Neural cell (in vitro differentiated cells): ENCODE measurements around the gene PKNOX2. TPM values are rescaled to one million over a fixed set of nuclear protein-coding genes. Genes with fewer than 3 reads are reported as not detected.

ENCODE experiments used
- H2AFZ ChIP-seq: fragments of 200-600, 300-800 bp; sonication (generic), shearing (Covaris generic); 2 replicates; pipeline ENCODE4 v1.6.0; 2014; ENCODE audit warnings: low read depth, mild to moderate bottlenecking, antibody characterized with exemption, low read length, moderate library complexity
- H3F3A ChIP-seq: fragments of 200-600 bp; shearing (Covaris generic); 2 replicates; pipeline ENCODE4 v1.6.1; 2016; ENCODE audit warnings: mild to moderate bottlenecking, moderate library complexity, mixed read lengths, antibody characterized with exemption, low read length; ENCODE audit not compliant: insufficient read depth, poor library complexity, severe bottlenecking
- H3K27ac ChIP-seq: fragments of 200-600, 300-800 bp; sonication (generic), shearing (Covaris generic); 2 replicates; pipeline ENCODE4 v1.5.1; 2014; ENCODE audit warnings: mild to moderate bottlenecking, low read length, moderate library complexity
- H3K27me3 ChIP-seq: fragments of 300-800, 200-600 bp; sonication (generic), shearing (Covaris generic); 2 replicates; pipeline ENCODE4 v1.6.0; 2014; ENCODE audit warnings: mild to moderate bottlenecking, low read depth, low read length, moderate library complexity; ENCODE audit not compliant: insufficient read depth
- H3K36me3 ChIP-seq: fragments of 300-800, 200-600 bp; sonication (generic), shearing (Covaris generic); 2 replicates; pipeline ENCODE4 v1.5.1; 2014; ENCODE audit warnings: mild to moderate bottlenecking, antibody characterized with exemption, low read length, moderate library complexity; ENCODE audit not compliant: insufficient read depth
- H3K4me2 ChIP-seq: fragments of 300-800, 200-600 bp; sonication (generic), shearing (Covaris generic); 2 replicates; pipeline ENCODE4 v1.6.0; 2014; ENCODE audit warnings: mild to moderate bottlenecking, low read length
- H3K4me3 ChIP-seq: fragments of 300-800, 200-600 bp; sonication (generic), shearing (Covaris generic); 2 replicates; pipeline ENCODE4 v1.5.1; 2014; ENCODE audit warnings: mild to moderate bottlenecking, low read length, moderate library complexity
- H3K79me2 ChIP-seq: fragments of 200-600 bp; shearing (Covaris generic); replicated peaks from 2 replicates; pipeline ENCODE4 v1.6.0; 2014; ENCODE audit warnings: mild to moderate bottlenecking, low read length, moderate library complexity; ENCODE audit not compliant: insufficient read depth
- H3K9ac ChIP-seq: fragments of 300-800, 200-600 bp; sonication (generic), shearing (Covaris generic); 2 replicates; pipeline ENCODE4 v1.6.1; 2016; ENCODE audit warnings: mild to moderate bottlenecking, low read length, mixed read lengths
- H3K9me2 ChIP-seq: fragments of 200-600 bp; shearing (Covaris generic); 2 replicates; pipeline ENCODE4 v1.6.1; 2016; ENCODE audit warnings: mild to moderate bottlenecking, low read length, mixed read lengths; ENCODE audit not compliant: insufficient read depth
- H3K9me3 ChIP-seq: fragments of 200-600, 300-800 bp; sonication (generic), shearing (Covaris generic); 2 replicates; pipeline ENCODE4 v1.6.1; 2016; ENCODE audit warnings: mild to moderate bottlenecking, mixed run types, low read length, moderate library complexity, mixed read lengths
- H4K20me1 ChIP-seq: fragments of 200-600 bp; shearing (Covaris generic); 2 replicates; pipeline ENCODE4 v1.6.1; 2016; ENCODE audit warnings: mild to moderate bottlenecking, mixed run types; ENCODE audit not compliant: insufficient read depth
- EP300 ChIP-seq: fragments of 450-650 bp; conservative IDR thresholded peaks from 2 replicates; pipeline ENCODE4 v1.6.1; 2014; ENCODE audit warnings: antibody characterized with exemption, mild to moderate bottlenecking, moderate library complexity; ENCODE audit not compliant: poor library complexity, severe bottlenecking
- EZH2 ChIP-seq: fragments of 200-600, 300-800 bp; shearing (Covaris generic), sonication (generic); IDR thresholded peaks from 2 replicates; pipeline ENCODE4 v1.6.1; 2014; ENCODE audit warnings: antibody characterized with exemption, low read length, borderline replicate concordance, mild to moderate bottlenecking; ENCODE audit not compliant: insufficient read depth, poor library complexity, severe bottlenecking
- MXI1 ChIP-seq: fragments of 450-650 bp; conservative IDR thresholded peaks from 2 replicates; pipeline ENCODE4 v1.6.1; 2014; ENCODE audit warnings: antibody characterized with exemption, mild to moderate bottlenecking; ENCODE audit not compliant: poor library complexity, severe bottlenecking
- POLR2AphosphoS5 ChIP-seq: IDR thresholded peaks from 2 replicates; pipeline ENCODE4 v1.6.1; 2012
- RAD21 ChIP-seq: fragments of 450-650 bp; conservative IDR thresholded peaks from 2 replicates; pipeline ENCODE4 v1.6.1; 2014; ENCODE audit warnings: antibody characterized with exemption, mild to moderate bottlenecking, moderate library complexity
- SMC3 ChIP-seq: fragments of 450-650 bp; conservative IDR thresholded peaks from 2 replicates; pipeline ENCODE4 v1.6.1; 2014; ENCODE audit warnings: antibody characterized with exemption, mild to moderate bottlenecking, moderate library complexity; ENCODE audit not compliant: poor library complexity
- TAF1 ChIP-seq: IDR thresholded peaks from 2 replicates; pipeline ENCODE4 v1.6.1; 2012; ENCODE audit warnings: low read depth
- polyA plus RNA-seq: library from polyadenylated mRNA; depleted of rRNA; stranded (reverse); fragments of >200 nt; gene quantifications from 2 replicates; pipeline ENCODE4 v1.2.3, GENCODE V29; 2014
- TF ChIP-seq, protein P1 (sequence below): IDR thresholded peaks from 2 replicates; pipeline ENCODE4 v1.6.1; 2012; ENCODE audit warnings: borderline replicate concordance
- TF ChIP-seq, protein P2 (sequence below): fragments of 450-650 bp; IDR thresholded peaks from 2 replicates; pipeline ENCODE4 v1.5.1; 2014; ENCODE audit warnings: antibody characterized with exemption, mild to moderate bottlenecking, moderate library complexity; ENCODE audit not compliant: poor library complexity, severe bottlenecking

PKNOX2 gene
- polyA plus RNA-seq, 1 donor from 2014 or later, result 0.99 TPM

DNA sequence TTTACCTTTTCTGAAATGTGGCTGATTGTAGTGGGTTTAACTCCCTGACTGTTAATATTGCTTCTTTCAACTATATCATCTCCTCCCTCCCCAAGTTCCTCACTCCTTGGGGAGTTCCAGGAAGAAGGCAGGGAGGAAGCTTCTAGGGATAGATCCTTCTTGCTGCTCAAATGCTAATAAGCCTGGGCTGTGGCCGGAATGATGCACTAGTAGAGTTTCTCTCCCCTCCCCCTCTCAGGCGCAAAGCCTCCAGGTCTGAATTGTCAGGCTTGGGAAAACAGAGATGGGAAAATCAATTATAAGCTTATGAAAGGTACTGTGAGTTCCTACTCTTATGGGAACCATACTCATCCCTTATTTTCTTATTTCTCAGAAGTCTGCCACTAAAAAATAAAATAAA is 300.7 kb downstream of the PKNOX2 start:
- H3K9me3 ChIP-seq, result no peaks in the 10 kb centered on the region
- no peaks in the 10 kb centered on the region for H3K79me2 ChIP-seq
- no peaks in the 10 kb centered on the region for H3K27me3 ChIP-seq
- H3K4me2 ChIP-seq, result no peak overlapping the region
- no peak overlapping the region for H2AFZ ChIP-seq
- no peaks in the 10 kb centered on the region for H4K20me1 ChIP-seq
- no peak overlapping the region for H3K9ac ChIP-seq
- no peak overlapping the region for H3K4me3 ChIP-seq
- TF ChIP-seq, protein P1, sequence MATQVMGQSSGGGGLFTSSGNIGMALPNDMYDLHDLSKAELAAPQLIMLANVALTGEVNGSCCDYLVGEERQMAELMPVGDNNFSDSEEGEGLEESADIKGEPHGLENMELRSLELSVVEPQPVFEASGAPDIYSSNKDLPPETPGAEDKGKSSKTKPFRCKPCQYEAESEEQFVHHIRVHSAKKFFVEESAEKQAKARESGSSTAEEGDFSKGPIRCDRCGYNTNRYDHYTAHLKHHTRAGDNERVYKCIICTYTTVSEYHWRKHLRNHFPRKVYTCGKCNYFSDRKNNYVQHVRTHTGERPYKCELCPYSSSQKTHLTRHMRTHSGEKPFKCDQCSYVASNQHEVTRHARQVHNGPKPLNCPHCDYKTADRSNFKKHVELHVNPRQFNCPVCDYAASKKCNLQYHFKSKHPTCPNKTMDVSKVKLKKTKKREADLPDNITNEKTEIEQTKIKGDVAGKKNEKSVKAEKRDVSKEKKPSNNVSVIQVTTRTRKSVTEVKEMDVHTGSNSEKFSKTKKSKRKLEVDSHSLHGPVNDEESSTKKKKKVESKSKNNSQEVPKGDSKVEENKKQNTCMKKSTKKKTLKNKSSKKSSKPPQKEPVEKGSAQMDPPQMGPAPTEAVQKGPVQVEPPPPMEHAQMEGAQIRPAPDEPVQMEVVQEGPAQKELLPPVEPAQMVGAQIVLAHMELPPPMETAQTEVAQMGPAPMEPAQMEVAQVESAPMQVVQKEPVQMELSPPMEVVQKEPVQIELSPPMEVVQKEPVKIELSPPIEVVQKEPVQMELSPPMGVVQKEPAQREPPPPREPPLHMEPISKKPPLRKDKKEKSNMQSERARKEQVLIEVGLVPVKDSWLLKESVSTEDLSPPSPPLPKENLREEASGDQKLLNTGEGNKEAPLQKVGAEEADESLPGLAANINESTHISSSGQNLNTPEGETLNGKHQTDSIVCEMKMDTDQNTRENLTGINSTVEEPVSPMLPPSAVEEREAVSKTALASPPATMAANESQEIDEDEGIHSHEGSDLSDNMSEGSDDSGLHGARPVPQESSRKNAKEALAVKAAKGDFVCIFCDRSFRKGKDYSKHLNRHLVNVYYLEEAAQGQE, result no peak
- TF ChIP-seq SMC3, result no peak
- TF ChIP-seq EZH2, result no peak
- no peak for TF ChIP-seq RAD21
- TF ChIP-seq, protein P2, sequence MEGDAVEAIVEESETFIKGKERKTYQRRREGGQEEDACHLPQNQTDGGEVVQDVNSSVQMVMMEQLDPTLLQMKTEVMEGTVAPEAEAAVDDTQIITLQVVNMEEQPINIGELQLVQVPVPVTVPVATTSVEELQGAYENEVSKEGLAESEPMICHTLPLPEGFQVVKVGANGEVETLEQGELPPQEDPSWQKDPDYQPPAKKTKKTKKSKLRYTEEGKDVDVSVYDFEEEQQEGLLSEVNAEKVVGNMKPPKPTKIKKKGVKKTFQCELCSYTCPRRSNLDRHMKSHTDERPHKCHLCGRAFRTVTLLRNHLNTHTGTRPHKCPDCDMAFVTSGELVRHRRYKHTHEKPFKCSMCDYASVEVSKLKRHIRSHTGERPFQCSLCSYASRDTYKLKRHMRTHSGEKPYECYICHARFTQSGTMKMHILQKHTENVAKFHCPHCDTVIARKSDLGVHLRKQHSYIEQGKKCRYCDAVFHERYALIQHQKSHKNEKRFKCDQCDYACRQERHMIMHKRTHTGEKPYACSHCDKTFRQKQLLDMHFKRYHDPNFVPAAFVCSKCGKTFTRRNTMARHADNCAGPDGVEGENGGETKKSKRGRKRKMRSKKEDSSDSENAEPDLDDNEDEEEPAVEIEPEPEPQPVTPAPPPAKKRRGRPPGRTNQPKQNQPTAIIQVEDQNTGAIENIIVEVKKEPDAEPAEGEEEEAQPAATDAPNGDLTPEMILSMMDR, result no peak
- TF ChIP-seq POLR2AphosphoS5, result no peak
- TF ChIP-seq TAF1, result no peak
- no peak for TF ChIP-seq MXI1
- no peak for TF ChIP-seq EP300
- peaks cover 5% of the 10 kb centered on the region for H3K36me3 ChIP-seq
- H3F3A ChIP-seq, result no peaks in the 10 kb centered on the region
- no peaks in the 10 kb centered on the region for H3K9me2 ChIP-seq
- no peak overlapping the region for H3K27ac ChIP-seq

DNA sequence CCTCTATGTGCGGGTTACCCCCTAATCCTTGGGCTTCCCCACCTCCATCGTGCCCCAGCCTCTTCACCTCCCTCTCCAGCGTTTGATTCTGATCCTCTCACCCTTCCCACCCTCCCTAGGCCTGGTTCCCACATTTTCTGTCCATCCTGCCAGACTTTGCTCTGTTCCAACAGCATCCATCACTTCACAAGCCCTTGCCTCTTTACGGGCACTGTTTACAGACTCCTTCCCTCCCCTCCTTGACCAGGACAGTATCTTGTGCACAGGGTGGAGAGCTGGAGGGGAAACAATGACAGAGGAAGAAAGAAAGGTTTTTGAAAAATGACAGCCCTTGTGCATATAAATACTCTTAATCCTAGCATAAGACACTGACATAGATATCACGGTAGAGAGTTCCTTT is 301.1 kb downstream of the PKNOX2 start:
- Histone ChIP-seq H3K36me3 (peaks cover 3% of the 10 kb centered on the region), H3F3A (no peaks in the 10 kb centered on the region), H3K4me3 (no peak overlapping the region), H3K27ac (no peak overlapping the region), H2AFZ (no peak overlapping the region), H3K9me3 (no peaks in the 10 kb centered on the region), H3K9me2 (no peaks in the 10 kb centered on the region), H3K9ac (no peak overlapping the region), H3K4me2 (no peak overlapping the region), H3K27me3 (no peaks in the 10 kb centered on the region), H4K20me1 (no peaks in the 10 kb centered on the region), H3K79me2 (no peaks in the 10 kb centered on the region)
- TF ChIP-seq EP300 (no peak), POLR2AphosphoS5 (no peak), MXI1 (no peak), EZH2 (no peak), TAF1 (no peak), SMC3 (no peak), RAD21 (no peak)
- TF ChIP-seq, protein P1, result no peak
- TF ChIP-seq, protein P2, result no peak
